NOMO-1 treated with DMSO at 0.1 percent for 48 hours (cell line): Measurements from ENCODE around the gene FOXK2.

Source experiments
- DNase-seq: peaks from one replicate; lab custom pipeline; 2025; ENCODE audit not compliant: unreplicated experiment; lab: John Stamatoyannopoulos, UW

Gene FOXK2

DNA sequence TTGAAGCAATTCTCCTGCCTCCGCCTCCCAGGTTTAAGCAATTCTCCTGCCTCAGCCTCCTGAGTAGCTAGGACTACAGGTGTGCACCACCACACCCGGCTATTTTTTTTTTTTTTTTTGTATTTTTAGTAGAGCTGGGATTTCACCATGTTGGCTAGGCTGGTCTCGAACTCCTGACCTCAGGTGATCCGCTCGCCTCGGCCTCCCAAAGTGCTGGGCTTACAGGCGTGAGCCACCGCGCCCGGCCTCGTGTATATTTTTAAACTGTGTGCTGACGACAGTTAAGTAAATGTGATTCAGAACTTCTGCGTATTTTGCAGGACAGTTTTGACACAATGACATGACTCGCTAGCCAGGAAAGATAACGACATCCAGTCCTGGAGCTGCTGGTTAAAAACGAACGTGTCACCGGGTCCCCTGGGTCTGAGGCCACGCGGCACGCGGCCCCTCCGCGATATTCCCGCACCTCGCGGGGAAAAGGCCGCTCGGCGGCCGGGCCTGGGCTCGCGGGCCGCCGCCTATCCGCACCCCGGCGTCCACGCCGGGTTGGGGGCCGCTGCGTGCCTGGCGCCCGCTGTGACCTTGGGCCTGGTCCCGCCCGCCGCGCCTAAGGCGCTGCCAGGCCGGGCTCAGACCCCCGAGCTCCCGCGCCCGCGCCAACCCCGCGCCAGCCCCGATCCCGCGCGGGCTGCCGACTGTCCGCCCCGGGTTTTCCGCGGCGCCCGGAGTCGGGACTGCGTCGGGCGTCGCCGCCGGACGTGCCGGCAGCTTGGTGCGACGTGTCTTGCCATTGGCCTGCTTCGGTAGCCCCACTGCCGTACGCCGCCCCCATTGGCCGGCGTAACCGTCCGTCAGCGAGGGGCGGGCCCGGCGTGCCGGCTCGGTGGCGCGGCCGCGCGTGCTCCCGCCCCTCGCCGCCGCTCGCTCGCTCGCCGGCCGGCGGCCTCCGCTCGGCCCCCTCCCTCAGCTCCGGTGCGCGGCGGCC lies at the start of gene FOXK2:
FOXK2 (plus strand) TSS at position 907 of the 985 bp plus-strand sequence. CDS start 157 bp downstream, outside the sequence.
- DNase-seq: peak; percentile 89

DNA sequence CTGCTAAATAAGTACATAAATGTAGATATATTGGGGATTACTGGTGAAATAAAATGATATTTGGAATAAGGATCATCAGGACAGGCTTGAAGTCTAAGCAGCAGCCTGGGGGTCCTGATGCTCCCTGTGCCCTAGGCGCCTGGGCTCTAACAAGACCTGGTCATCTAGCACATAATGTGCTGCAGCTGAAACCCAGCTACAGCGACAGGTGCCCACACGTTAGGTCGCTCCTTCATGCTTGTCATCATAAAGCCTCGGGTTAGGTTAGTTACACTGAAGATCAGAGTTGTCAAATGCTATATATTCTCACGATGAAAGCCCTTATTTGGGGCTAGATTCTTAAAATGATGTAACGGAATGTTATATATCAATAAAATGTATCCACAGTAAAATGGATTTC lies 49.5 kb upstream of the FOXK2 start:
- no peak for DNase-seq

DNA sequence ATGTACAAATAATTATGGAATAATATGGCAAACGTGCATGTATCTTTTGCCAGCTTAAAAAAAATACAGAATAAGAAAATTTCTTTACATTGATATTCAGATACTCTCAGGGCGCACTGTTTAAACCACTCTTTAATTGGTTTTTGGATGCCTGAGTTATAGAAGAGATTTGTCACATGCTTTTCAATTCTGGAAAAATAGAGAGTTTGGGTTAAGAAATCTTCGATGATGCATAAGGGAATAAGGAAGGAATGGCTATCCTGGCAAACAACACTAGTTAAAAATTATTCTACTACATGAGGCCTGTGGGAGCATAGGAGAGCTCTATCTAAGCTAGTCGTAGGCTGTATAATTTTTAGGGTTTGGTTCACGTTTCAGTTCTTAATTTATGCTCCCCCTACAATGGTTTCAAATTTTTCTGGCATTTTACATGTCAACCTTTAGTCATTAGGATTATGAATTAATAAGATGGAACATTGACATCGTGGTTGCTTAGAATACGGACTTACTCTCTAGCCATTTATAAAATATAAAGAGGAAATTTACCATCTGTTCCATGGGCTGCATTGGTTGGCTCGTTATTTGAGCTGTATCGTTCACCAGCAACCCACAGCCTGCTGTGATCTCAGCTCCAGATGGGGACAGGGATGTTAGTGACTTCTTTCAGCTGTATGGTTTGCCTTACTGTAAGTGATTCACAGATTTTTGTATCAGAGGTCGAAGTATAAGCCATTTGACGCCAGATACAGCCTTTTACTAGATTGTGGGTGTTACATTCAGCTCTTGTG lies 45.1 kb upstream of the FOXK2 start:
- no peak for DNase-seq

DNA sequence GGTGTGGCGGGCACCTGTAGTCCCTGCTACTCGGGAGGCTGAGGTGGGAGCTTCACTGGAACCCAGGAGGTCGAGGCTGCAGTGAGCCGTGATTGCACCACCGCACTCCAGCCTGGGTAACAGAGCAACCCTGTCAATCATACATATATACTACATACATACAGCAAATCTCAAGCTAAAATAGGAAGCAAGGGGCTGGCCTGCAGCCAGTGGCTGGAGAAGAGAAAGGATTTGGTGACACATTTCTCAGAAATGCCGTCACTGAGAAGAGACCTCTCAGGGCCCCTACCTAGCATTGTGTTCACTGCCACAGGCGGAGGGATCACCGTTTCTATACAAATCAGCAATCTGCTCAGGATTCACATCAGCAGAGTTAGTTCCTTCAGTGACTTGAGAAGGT lies 44.1 kb upstream of the FOXK2 start:
- no peak for DNase-seq

DNA sequence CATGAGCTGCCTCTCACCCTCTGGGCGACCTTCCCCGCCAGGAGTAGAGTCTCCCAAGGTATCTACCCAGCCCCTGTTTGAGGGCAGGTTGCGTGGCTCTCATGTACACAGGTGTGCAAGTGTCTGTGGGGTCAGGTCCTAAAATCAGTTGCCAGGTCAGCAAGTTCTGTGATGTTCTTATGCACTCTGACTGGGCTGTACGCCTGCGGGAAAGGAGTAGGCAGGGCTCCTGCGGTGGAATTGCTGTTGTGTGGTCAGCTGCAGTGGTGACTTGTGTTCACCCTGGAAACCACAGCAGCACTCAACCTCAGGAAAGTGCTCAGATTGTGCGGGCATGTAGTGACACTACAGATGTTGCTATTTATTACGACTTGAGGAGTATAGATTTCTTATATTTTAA lies 41.6 kb upstream of the FOXK2 start:
- DNase-seq: no peak

DNA sequence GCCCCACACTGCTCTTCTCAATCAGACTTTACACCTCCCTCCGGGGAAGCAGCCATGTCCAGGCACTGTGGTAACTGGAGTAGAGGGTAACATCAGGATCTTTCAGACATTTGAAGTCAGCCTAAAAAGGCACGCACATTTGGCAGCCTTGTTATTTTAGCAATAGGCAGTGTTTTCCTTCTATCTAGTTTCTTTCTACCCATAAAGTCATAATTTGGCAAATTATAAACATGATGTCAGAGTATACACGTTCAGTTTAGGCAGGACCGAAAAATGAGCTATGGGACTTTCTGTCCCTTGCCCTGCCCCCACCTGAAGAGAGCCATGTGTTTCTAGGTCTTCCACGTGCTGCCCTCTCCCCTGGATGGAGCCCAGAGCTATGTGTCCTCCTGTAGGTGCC lies 39.9 kb upstream of the FOXK2 start:
- no peak for DNase-seq

DNA sequence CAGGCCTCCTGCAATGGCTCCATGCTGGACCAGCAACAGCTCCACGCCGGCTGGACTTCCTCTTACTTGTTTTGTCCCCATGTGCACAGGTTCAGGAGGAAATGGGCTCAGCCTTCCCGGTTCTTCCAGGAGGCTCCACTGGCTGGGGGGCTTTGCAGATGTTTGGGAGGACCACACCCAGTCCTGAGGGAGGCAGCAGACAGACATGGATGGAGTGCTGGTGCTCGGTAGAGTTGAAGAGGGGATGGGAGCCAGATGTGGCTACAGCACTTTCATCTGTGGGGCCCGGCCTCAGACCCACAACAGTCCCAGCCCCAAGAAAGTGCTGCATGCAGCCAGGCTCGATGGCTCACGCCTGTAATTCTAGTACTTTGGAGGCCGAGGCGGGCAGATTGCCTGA lies 39.2 kb upstream of the FOXK2 start:
- no peak for DNase-seq

DNA sequence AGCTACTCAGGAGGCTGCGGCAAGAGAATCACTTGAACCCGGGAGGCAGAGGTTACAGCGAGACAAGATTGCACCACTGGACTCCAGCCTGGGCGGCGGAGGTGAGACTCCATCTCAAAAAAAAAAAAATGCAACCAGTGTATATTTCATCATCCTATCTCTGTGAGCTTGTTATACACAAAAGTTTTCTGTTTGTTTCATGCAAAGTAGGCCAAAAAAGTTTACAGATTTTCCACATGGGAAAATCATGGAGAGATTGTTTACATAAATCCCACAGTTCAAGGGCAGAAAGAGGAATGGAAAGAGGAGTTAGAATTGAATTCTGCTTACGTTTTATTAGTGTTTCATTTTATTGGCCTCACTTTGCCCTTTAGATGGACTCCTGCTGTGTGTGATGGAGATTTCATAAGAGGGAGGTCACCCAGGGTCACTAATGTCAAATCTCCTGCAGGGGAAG lies 36.3 kb upstream of the FOXK2 start:
- no peak for DNase-seq

DNA sequence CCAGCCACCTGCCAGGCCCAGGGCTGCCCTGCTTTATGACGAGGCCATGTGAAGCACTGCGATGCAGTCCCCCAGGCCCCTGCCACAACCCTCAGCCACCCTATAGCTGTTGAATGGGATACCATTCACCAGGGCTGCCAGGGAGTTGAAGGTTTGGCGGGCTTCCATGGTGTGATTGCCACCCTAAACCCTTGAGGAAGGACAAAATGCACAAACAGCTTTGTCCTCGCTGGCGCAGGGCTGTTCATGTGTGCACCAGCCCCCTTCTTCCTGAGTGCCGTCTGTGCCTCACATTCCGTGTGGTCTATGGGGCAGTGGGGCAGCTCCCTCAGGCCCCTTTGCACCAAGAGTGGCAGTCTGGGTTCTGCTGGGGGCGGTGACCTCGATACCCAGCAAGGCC lies 35.7 kb upstream of the FOXK2 start:
- DNase-seq: no peak

DNA sequence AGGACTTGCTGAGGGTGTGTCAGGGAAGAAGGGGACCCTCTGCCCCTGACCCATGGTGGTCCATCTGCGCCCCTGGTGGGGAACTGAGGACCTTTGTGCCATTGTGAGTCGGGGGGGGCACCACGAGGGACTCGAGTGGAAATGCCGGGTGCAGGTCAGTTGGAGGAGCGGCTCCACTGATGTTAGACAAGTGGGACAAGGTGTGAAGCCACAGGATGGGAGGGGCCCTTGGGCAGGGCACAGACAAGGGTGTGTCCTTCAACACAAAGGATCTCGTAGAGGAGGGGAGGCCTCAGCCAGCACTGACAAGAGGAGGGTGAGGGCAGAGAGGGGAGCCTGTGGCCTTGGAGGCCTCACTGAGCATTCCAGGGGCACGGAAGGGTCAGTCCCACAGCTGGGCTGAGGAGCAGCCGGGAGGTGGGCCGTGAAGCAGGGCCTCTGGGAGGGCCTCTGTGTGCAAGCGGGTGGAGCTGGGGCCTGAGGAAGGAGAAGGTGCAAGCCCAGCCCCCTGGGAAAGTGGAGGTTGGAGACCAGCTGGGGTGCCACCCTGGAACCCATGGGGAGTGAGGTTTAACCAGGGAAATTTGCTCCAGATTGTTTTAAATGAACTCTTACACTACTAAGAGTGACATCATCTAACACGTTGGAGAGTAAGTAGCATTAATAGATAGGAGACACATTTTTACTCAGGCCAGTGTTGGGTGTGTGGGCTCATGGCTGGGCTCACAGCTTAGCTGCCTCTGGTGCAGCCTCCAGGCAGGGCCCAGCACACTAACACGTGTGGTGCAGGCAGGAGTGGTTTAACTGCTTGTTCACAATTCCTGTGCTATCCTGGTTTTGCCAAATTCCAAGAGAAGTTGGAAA lies 33.1 kb upstream of the FOXK2 start:
- no peak for DNase-seq

DNA sequence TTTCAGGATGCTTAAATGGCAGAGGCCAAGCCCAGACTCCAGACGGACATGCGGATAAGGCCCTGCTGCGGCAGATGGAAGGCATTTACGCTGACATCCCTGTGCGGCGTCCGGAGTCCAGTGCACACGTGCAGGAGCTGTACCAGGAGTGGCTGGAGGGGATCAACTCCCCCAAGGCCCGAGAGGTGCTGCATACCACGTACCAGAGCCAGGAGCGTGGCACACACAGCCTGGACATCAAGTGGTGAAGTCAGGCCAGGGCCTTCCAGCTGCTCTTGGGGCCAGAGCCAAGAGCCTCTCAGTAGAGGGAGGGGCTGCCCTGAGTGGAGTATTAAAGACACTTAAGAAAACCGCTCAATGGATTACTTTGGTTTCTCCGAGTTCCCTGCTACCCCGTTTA lies 31.6 kb upstream of the FOXK2 start:
- no peak for DNase-seq

DNA sequence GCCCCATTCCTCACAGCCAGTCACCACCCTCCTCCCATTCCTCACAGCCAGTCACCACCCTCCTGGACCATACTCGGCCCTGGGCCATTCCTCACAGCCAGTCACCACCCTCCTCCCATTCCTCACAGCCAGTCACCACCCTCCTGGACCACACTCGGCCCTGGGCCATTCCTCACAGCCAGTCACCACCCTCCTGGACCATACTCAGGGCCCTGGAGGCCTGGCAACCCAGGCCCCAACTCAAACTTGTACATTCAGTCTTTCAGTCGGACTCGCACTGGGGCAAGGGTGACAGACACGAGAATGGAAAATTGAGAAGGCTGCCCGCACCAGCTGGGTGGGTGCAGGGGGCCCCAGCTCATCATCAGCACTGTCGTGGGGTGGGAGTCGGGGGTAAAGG lies 30.4 kb upstream of the FOXK2 start:
- DNase-seq: no peak

DNA sequence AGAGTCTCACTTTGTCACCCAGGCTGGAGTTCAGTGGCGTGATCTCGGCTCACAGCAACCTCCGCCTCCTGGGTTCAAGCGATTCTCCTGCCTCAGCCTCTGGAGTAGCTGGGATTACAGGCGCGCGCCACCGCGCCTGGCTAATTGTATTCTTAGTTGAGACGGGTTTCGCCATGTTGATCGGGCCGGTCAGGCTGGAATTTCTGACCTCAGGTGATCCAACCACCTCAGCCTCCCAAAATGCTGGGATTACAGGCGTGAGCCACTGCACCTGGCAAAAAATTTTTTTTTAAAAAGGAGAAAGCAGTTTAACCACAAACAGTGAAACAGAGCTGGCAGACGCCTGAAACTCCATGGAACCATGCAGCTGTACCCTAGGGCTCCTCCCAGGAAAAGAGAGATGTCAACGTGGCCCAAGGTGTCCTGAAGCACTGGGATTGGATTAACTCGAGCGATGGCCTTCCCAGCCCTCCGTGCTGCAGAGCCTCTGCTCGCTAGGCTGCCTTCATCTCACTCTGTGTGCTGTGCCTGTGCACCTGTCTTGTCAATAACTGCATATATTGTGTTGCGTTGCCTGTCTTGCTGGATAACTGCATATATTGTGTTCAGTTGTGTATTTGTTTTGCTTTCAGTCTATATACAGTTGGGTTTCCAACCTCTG lies 29.6 kb upstream of the FOXK2 start:
- no peak for DNase-seq

DNA sequence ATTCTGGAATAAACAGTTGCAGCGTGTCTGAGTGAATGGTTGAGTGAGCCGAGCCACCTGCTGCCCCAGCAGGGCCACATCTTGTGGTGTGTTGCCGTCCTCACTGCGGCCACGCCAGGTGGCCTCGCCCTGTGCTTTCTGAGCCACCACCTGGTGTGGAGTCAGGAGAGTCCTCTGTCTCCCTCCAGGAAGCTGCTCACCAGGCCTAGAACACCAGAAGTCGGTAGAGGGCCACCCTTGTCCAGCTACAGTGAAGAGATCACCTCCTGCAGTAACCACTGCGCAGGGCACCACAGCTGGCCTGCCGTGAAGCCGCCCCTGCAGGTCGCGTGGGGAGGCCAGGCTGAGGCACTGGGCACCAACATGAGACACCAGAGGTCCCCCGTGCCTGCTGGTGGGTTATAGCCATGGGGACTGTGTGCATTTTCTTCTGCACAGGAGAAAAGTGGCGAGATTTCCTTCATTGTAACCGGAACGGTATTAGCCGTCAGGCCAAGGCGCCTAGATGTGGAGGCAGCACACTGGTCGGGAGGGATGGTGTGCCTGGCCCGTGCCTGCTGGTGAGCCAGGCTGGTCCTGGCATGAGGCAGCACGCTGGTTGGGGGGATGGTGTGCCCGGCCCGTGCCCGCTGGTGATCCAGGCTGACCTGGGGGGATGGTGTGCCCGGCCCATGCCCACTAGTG lies 28.9 kb upstream of the FOXK2 start:
- no peak for DNase-seq

DNA sequence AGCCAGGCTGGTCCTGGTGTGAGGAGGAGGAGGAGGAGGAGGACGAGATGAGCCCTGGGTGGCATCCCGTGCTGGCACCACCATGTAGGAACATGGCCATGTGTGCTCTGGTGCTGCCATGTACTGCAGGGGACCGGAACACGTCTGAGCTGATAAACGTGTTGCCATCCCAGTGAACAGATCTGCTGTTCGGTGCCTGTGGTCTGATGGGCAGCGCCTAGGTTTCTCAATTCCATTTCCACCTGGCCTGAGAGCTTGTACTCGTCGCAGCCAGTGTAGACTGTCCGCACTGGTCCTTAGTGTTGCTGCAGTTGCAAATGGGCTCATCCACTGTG lies 28.4 kb upstream of the FOXK2 start:
- DNase-seq: no peak

DNA sequence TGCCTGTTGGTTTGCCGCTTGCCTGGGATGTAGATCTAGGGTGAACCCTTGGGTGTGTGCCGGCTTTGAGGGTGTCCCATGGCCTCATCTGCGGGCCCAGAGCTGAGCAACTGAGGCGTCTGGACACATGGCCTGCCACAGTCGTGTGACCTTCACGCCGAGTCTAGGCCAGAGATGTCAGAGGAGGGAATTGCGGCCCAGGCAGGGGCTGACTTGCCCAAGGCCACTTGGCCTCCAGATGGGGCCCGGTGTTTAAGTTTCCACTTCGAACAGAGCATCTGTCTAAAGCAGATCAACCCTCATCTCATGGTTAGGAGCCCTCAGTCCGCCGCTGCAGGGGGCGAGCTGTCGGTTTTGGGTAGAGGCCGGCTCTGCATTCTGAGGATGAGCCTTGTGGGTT lies 28.0 kb upstream of the FOXK2 start:
- DNase-seq: no peak

DNA sequence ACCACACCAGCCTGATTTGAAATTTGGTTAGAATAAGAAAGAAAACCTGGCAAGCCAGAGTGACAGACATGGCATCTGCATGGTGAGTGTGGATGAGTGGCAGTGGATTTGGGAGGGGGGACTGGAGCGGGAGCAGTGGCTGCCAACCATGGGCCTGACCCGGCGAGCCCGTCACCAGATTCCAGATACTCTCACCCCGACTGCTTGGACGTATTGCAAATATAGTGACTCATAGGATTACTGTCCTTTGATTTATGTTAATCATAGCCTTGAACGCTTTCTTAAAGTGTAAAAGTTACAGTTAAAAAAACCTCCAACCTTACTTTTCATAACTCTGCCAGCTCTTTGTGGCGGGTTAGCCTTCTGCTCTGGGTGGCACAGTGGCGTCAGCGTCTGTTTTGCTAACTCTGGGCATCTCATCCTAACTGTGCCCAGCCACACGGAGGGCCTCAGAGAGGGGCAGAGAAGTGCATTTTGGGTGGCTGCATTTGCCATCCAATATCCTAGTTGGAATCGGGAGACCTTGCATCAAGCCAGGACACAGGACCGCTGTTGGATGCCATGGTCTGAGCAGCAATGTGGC lies 26.8 kb upstream of the FOXK2 start:
- DNase-seq: no peak

DNA sequence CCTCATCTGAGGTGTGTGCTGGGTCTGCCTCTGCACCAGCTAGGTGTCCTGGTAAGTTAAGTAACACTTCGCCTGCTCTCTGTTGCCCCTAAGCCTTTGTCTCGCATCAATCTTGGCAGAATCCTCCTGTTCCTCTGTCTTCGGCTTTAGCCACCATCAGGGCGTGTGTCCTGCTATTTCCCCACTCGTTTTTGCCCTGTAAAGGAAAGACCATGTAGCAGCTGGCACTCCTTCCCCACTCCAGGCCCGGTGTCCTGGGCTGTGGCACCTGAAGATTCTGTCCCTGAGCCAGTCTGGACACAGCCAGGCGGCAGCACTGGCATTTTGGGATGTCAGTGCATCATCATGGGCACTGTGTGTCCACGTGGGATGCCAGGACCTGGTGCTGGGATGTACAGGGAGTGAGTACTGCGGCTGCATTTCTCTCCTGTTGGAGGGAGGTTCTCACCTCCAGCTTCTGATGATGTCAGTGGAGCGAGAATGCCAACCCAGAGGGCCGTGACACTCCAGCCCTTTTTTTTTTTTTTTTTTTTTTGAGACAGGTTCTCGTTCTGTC lies 26.2 kb upstream of the FOXK2 start:
- DNase-seq: no peak
